Activated CD8-positive, alpha-beta memory T cell treated with anti-CD3 and anti-CD28 coated beads, Interleukin-2, amount 10 ng/mL, durations not matched to agents 7 days and 5 days (primary cell): ENCODE results near the gene MAP4K5. TPM values are rescaled to one million over a fixed set of nuclear protein-coding genes. Genes with fewer than 3 reads are reported as not detected.

Experiments
- ATAC-seq: fragments of 150-1000 bp; cut with Tn5 transposase; one replicate; pipeline ENCODE4 v1.10.0; 2021; ENCODE audit warnings: moderate library complexity
- CTCF ChIA-PET: fragments of 350-600 bp; sonication (Branson Sonifier 250); formaldehyde crosslinking; loops from one replicate; lab custom pipeline; 2021; ENCODE audit warnings: antibody characterized with exemption; lab: Charles Lee
- DNase-seq: peaks from one replicate; pipeline ENCODE4 v3.0.0-alpha.2; 2020
- H3K27ac Mint-ChIP-seq: one replicate; pipeline ENCODE4 v1.8.0; 2021; ENCODE audit warnings: mild to moderate bottlenecking, mixed read lengths
- H3K27me3 Mint-ChIP-seq: one replicate; pipeline ENCODE4 v1.8.0; 2021; ENCODE audit warnings: mixed read lengths
- H3K36me3 Mint-ChIP-seq: one replicate; pipeline ENCODE4 v1.8.0; 2021; ENCODE audit warnings: mild to moderate bottlenecking, mixed read lengths
- H3K4me1 Mint-ChIP-seq: one replicate; pipeline ENCODE4 v1.8.0; 2021; ENCODE audit warnings: mixed read lengths
- H3K4me3 Mint-ChIP-seq: one replicate; pipeline ENCODE4 v1.8.0; 2021; ENCODE audit warnings: mild to moderate bottlenecking, moderate library complexity, mixed read lengths
- H3K9me3 Mint-ChIP-seq: one replicate; pipeline ENCODE4 v1.8.0; 2022; ENCODE audit warnings: low read depth, mixed read lengths
- total RNA-seq, 2 experiments: library from RNA; stranded (reverse); gene quantifications; one replicate each; pipeline ENCODE4 v1.2.3, GENCODE V29; 2021

Gene MAP4K5
- total RNA-seq, 2 experiments from 2014 or later, result 31.4 to 38.7 TPM

DNA sequence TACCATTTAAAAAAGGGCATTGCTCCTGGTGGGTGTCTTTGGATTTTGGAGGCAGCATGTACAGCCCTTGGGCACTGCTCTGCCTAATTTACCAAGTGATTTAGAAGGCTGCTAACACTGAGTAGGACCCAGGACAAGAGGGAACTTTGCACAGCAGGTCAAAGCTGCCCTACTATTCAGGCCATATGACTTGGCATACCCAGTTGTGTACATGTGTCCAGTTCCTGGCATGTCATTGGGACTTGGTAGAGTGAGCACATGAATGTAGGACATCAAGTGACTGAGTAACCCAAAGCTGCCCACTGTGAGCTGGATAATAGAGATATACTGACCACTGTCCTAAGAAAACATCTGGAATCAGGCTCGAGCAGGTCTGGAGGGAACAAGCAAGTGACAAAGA lies 151.4 kb downstream of the MAP4K5 start:
- no peaks in the 10 kb centered on the region for H3K36me3 Mint-ChIP-seq
- DNase-seq, result no peak
- no peak overlapping the region for H3K27ac Mint-ChIP-seq
- CTCF ChIA-PET, result interaction anchor here (0.6 to 1.9 kb wide), 2 partner anchors 16 to 1915 kb away, joined by 3 to 6 read pairs; no protein-coding TSS in a partner anchor
- no peak for ATAC-seq
- no peak overlapping the region for H3K4me3 Mint-ChIP-seq
- no peaks in the 10 kb centered on the region for H3K27me3 Mint-ChIP-seq
- H3K4me1 Mint-ChIP-seq, result no peaks in the 10 kb centered on the region
- no peaks in the 10 kb centered on the region for H3K9me3 Mint-ChIP-seq

DNA sequence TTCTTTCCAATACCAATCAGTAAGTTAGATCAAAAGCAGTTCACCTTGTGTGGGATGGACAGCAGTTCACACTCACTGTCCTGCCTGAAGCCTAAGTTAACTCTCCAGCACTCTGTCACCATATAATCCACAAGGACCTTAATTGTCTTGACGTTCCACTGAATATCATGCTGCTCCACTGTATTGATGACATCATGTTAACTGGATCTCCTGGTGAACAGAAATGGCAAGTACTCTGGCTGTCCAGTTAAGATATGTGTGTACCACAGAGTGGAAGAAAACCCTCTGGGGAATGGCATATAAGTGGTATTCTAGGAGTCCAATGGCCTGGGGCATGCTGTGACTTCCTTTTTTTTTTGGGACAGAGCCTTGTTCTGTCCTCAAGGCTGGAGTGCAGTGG lies 151.9 kb downstream of the MAP4K5 start:
- ATAC-seq, result no peak
- H3K4me3 Mint-ChIP-seq, result no peak overlapping the region
- no peaks in the 10 kb centered on the region for H3K9me3 Mint-ChIP-seq
- no peaks in the 10 kb centered on the region for H3K4me1 Mint-ChIP-seq
- no peak overlapping the region for H3K27ac Mint-ChIP-seq
- H3K36me3 Mint-ChIP-seq, result no peaks in the 10 kb centered on the region
- DNase-seq, result no peak
- CTCF ChIA-PET, result interaction anchor here (0.6 to 1.9 kb wide), 2 partner anchors 15 to 1916 kb away, joined by 3 to 6 read pairs; no protein-coding TSS in a partner anchor
- no peaks in the 10 kb centered on the region for H3K27me3 Mint-ChIP-seq

DNA sequence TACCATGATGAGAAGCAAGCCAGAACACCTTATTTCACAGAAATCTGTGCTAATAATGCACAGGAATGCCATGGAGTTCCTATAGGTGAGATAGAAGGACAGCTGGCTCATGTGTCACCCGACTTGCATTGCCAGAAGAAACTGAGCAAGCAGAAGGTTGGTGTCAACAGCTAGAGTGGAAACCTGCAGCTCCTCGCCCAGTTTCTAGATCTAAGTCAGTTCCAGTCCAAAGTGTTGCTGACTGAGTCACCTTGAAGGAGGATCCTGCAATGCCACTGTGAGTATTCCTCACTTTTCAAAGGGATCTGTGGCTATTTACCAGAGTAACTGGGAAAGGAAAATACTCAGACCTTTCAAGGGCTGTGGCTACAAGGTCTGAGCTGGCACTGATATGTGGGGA lies 152.8 kb downstream of the MAP4K5 start:
- Mint-ChIP-seq H3K4me3 (no peak overlapping the region), H3K9me3 (no peaks in the 10 kb centered on the region), H3K27ac (no peak overlapping the region), H3K4me1 (no peaks in the 10 kb centered on the region), H3K27me3 (no peaks in the 10 kb centered on the region), H3K36me3 (no peaks in the 10 kb centered on the region)
- DNase-seq (no peak), ATAC-seq (no peak)
- CTCF ChIA-PET, result interaction anchor here (1.9 kb wide), 1 partner anchor 14 kb away, joined by 6 read pairs; no protein-coding TSS in a partner anchor

DNA sequence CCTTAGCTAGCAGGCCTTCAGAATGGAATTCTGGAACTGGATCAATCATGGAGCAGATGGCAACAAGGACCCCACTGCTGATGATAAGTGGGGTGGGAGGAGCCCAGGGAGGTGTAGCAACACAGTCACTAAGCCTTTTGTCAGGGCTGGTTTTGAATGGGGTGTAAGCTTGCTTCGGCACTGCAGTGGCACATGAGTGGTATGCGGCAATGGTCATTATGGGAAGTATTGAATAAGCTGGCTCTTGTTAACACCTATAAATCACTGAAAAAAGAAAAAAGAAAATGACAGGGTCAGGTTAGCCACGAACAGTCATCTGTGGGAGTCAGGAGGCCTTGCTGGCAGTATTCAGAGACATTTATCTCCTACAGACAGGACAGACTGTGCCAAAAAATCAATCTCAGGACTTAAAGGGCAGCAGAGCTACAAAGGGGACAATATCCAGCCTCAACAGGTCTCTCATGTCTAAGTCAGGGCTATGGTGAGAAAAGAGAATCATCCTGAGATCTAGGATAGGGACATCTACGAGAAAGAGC lies 154.8 kb downstream of the MAP4K5 start:
- Mint-ChIP-seq H3K9me3 (no peaks in the 10 kb centered on the region), H3K27ac (no peak overlapping the region), H3K4me1 (no peaks in the 10 kb centered on the region), H3K27me3 (peaks cover 12% of the 10 kb centered on the region), H3K4me3 (no peak overlapping the region), H3K36me3 (no peaks in the 10 kb centered on the region)
- ATAC-seq (no peak), DNase-seq (no peak)
- CTCF ChIA-PET, result no interaction called here

DNA sequence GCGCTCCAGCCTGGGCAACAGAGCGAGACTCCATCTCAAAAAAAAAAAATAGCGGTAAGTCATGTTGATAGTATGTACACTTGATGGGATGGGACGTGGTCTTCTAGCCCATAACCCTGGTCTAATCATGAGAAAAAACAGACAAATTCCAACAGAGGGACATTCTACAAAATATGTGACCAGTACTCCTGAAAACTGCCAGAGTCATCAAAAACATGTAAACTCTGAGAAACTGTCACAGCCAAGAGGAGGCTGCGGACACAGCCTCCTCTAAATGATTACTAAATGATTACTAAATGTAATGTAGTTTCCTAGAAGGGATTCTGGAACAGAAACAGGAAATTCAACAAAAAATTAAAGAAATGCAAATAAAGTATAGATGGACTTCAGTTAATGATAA lies 156.6 kb downstream of the MAP4K5 start:
- Mint-ChIP-seq H3K27me3 (peaks cover 15% of the 10 kb centered on the region), H3K4me1 (no peaks in the 10 kb centered on the region), H3K36me3 (no peaks in the 10 kb centered on the region), H3K9me3 (no peaks in the 10 kb centered on the region), H3K4me3 (no peak overlapping the region), H3K27ac (no peak overlapping the region)
- ATAC-seq (no peak), DNase-seq (no peak)
- CTCF ChIA-PET, result no interaction called here

DNA sequence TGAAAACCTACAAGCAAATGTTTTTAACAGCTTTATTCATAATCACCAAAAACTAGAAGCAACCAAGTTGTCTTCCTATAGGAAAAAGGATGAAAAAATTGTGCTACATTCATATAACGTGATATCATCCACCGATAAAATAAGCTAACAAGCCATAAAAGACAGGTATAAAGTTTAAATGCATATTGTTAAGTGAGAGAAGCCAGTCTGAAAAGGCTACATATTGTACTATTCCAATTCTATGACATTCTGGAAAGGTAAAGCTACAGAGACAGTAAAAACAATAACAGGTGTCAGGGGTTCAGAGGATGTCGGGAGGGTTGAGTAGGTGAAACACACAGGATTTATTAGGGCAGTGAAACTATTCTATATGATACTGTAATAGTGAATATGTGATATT lies 158.4 kb downstream of the MAP4K5 start:
- DNase-seq (no peak), ATAC-seq (no peak)
- H3K4me1 Mint-ChIP-seq, result no peaks in the 10 kb centered on the region
- no peaks in the 10 kb centered on the region for H3K36me3 Mint-ChIP-seq
- H3K27me3 Mint-ChIP-seq, result peaks cover 15% of the 10 kb centered on the region
- H3K9me3 Mint-ChIP-seq, result no peaks in the 10 kb centered on the region
- no peak overlapping the region for H3K4me3 Mint-ChIP-seq
- CTCF ChIA-PET, result no interaction called here
- no peak overlapping the region for H3K27ac Mint-ChIP-seq

DNA sequence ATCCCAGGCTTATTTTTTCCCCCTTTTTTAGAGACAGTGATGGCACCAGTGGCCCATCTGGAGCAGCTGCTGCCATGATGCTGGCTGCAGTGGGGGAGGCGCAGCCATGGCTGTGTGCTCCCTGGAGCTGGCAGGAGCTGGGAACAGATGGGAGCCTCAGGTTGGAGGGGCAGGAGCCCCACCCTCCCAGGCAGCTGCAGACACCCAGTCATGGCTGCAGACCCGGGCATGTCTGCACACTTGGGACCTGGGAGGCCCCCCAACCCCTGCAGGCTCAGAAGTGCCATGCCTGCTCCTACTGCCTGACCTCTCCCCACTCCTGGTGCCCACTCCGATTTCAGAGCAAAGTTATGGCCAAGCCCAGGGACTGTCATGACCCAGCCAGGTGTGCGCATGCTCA lies 160.8 kb downstream of the MAP4K5 start:
- H3K36me3 Mint-ChIP-seq, result no peaks in the 10 kb centered on the region
- H3K27me3 Mint-ChIP-seq, result peaks cover 15% of the 10 kb centered on the region
- no peak for ATAC-seq
- no peak overlapping the region for H3K4me3 Mint-ChIP-seq
- no peaks in the 10 kb centered on the region for H3K9me3 Mint-ChIP-seq
- no peak overlapping the region for H3K27ac Mint-ChIP-seq
- peaks cover 7% of the 10 kb centered on the region for H3K4me1 Mint-ChIP-seq
- CTCF ChIA-PET, result no interaction called here
- DNase-seq, result no peak

Other genes with a start within 250 kb of the MAP4K5 start
- 10 to 100 TPM; 13.5 to 15.0 TPM for gene L2HGDH, start 220.3 kb downstream of the MAP4K5 start, total RNA-seq
- gene DMAC2L, start 220.2 kb downstream of the MAP4K5 start, total RNA-seq, result 10 to 100 TPM; 13.3 to 16.1 TPM
- 10 to 100 TPM; 13.5 to 17.6 TPM for gene CDKL1, start 135.7 kb downstream of the MAP4K5 start, total RNA-seq
- 1 to 10 TPM; 1.3 to 2.2 TPM for gene ATL1, start 27.6 kb upstream of the MAP4K5 start, total RNA-seq
- gene SAV1, start 135.7 kb upstream of the MAP4K5 start, total RNA-seq, result 1 to 10 TPM; 4.4 to 5.8 TPM